HepG2 (cell line): ENCODE results near the gene ZNF155. TPM values are rescaled to one million over a fixed set of nuclear protein-coding genes. Genes with fewer than 3 reads are reported as not detected.

ENCODE experiments used
- ATAC-seq: fragments of 200-7000 bp; cut with Tn5 transposase; 3 replicates; pipeline ENCODE4 v1.9.1; 2020; ENCODE audit warnings: mild to moderate bottlenecking, moderate library complexity
- BruUV-seq: library from RNA; stranded (reverse); fragments of 400-500 nt; replicated peaks from 2 replicates; lab custom pipeline; 2021; lab: Mats Ljungman, UMichigan
- CTCF ChIA-PET: fragments of 300-600 bp; formaldehyde crosslinking; extraction: SDS; loops from one replicate; lab custom pipeline; 2021; ENCODE audit warnings: low total read pairs, inconsistent platforms, low intra/inter-chr PET ratio; lab: Yijun Ruan, JAX
- POLR2A ChIA-PET: fragments of 350-600 bp; sonication (Branson Sonifier 250); formaldehyde crosslinking; loops from one replicate; lab custom pipeline; 2020; ENCODE audit warnings: antibody characterized with exemption, inconsistent platforms; lab: Yijun Ruan, JAX
- DNase-seq: peaks from one replicate; pipeline ENCODE4 v3.0.0-alpha.2; 2015; ENCODE audit warnings: low spot score
- FAIRE-seq: peaks from 3 replicates; lab custom pipeline; 2011; peaks lifted over from hg19 to GRCh38; lab: Jason Lieb, UNC
- H2AFZ ChIP-seq: one replicate; pipeline ENCODE4 v1.6.1; 2011; ENCODE audit warnings: low read length, inconsistent platforms
- H3K27ac ChIP-seq: fragments of 300-600 bp; 3 replicates; pipeline ENCODE4 v1.8.0; 2011; ENCODE audit warnings: mixed run types, mild to moderate bottlenecking, mixed read lengths, low read length, inconsistent platforms; ENCODE audit not compliant: insufficient read depth; ENCODE audit errors: extremely low read length
- H3K27me3 ChIP-seq, 2 experiments: fragments of 200-600 bp in 1 of 2; 2 replicates in 1 of 2; 3 replicates in 1 of 2; pipeline versions ENCODE4 v1.6.0 to v1.8.0; 2011; ENCODE audit warnings: low read length in 2 of 2, mild to moderate bottlenecking in 2 of 2, moderate library complexity in 2 of 2, inconsistent platforms in 1 of 2; ENCODE audit not compliant: insufficient read depth in 2 of 2, control insufficient read depth in 1 of 2
- H3K36me3 ChIP-seq, 2 experiments: fragments of 200-600 bp in 1 of 2; replicated peaks in 1 of 2; 2 replicates in 1 of 2; 3 replicates in 1 of 2; pipeline versions ENCODE4 v1.5.1 to v1.8.0; 2011; ENCODE audit warnings: low read length in 2 of 2, inconsistent platforms in 1 of 2; ENCODE audit not compliant: insufficient read depth in 2 of 2, control insufficient read depth in 1 of 2
- H3K4me1 ChIP-seq: 2 replicates; pipeline ENCODE4 v1.5.1; 2012; ENCODE audit warnings: low read length, inconsistent platforms; ENCODE audit not compliant: insufficient read depth
- H3K4me2 ChIP-seq: 2 replicates; pipeline ENCODE4 v1.6.0; 2011; ENCODE audit warnings: low read depth, low read length, inconsistent platforms
- H3K4me3 ChIP-seq, 3 experiments: fragments of 200-600 bp in 1 of 3; sonication (generic), shearing (Covaris generic) in 1 of 3; replicated peaks in 1 of 3; 2 replicates each; pipeline ENCODE4 v1.5.1; 2011 to 2016; ENCODE audit warnings: low read length in 3 of 3, inconsistent platforms in 2 of 3, low read depth in 2 of 3, mild to moderate bottlenecking in 2 of 3, control low read depth in 1 of 3, mixed read lengths in 1 of 3; ENCODE audit not compliant: insufficient read depth in 1 of 3
- H3K79me2 ChIP-seq: one replicate; pipeline ENCODE4 v1.6.1; 2011; ENCODE audit warnings: low read length, inconsistent platforms; ENCODE audit not compliant: insufficient read depth
- H3K9ac ChIP-seq: 2 replicates; pipeline ENCODE4 v1.6.0; 2011; ENCODE audit warnings: mild to moderate bottlenecking, low read depth, low read length, inconsistent platforms; ENCODE audit not compliant: insufficient read depth
- H3K9me3 ChIP-seq: 2 replicates; pipeline ENCODE4 v1.5.1; 2012; ENCODE audit warnings: mild to moderate bottlenecking, low read length
- H4K20me1 ChIP-seq: 2 replicates; pipeline ENCODE4 v1.6.0; 2011; ENCODE audit warnings: inconsistent platforms, mild to moderate bottlenecking, low read length, moderate library complexity; ENCODE audit not compliant: insufficient read depth
- ATAD3A ChIP-seq: sonication (generic); formaldehyde crosslinking; IDR thresholded peaks from 2 replicates; pipeline ENCODE4 v1.4.0; 2020; ENCODE audit warnings: missing genetic modification reagents
- HCFC1 ChIP-seq: fragments of 150-350 bp; IDR thresholded peaks from 2 replicates; pipeline ENCODE4 v1.6.1; 2014; ENCODE audit warnings: low read depth, low read length
- NCOA2 ChIP-seq: sonication (generic); formaldehyde crosslinking; IDR thresholded peaks from 2 replicates; pipeline ENCODE4 v1.8.0; 2022; ENCODE audit warnings: inconsistent platforms
- NFIC ChIP-seq: IDR thresholded peaks from 2 replicates; pipeline ENCODE4 v1.6.1; 2012; ENCODE audit warnings: mild to moderate bottlenecking, low read length, inconsistent platforms
- STAT5B ChIP-seq: sonication (generic); formaldehyde crosslinking; IDR thresholded peaks from 2 replicates; pipeline ENCODE4 v1.4.0; 2020; ENCODE audit warnings: missing genetic modification reagents
- ZKSCAN8 ChIP-seq: IDR thresholded peaks from 2 replicates; pipeline ENCODE4 v1.6.1; 2016; ENCODE audit warnings: borderline replicate concordance, missing genetic modification reagents, missing compliant biosample characterization
- ZNF430 ChIP-seq: sonication (generic); formaldehyde crosslinking; IDR thresholded peaks from 2 replicates; pipeline ENCODE4 v1.9.0; 2021; ENCODE audit warnings: mild to moderate bottlenecking, missing genetic modification reagents
- ZNF552 ChIP-seq: sonication (generic); formaldehyde crosslinking; IDR thresholded peaks from 2 replicates; pipeline ENCODE4 v1.9.0; 2022; ENCODE audit warnings: missing genetic modification reagents, mild to moderate bottlenecking, borderline replicate concordance
- ZNF567 ChIP-seq: sonication (generic); formaldehyde crosslinking; IDR thresholded peaks from 2 replicates; pipeline ENCODE4 v1.8.1; 2023; ENCODE audit warnings: mild to moderate bottlenecking, missing genetic modification reagents, borderline replicate concordance
- WGBS: methylation state at CpG from one replicate; pipeline ENCODE4 v1.1.6; 2017; ENCODE audit warnings: low lambda C conversion rate; 5-methylcytosine and 5-hydroxymethylcytosine counted together
- in situ Hi-C: cut with HindIII; loops from 2 replicates; pipeline ENCODE4 v1.10.0; 2017; ENCODE audit warnings: low pct_unique_long_range_greater_than_20kb; ENCODE audit not compliant: extremely low pct_ligation_motif_present
- intact Hi-C: fragments of 100-400 bp; cut with micrococcal nuclease; formaldehyde crosslinking; loops from one replicate; pipeline ENCODE4 v1.10.0; 2022; ENCODE audit not compliant: unreplicated experiment
- polyA plus RNA-seq, 8 experiments: library from polyadenylated mRNA; depleted of rRNA in 3 of 8; stranded (reverse) in 7 of 8; unstranded in 1 of 8; fragments of >200 nt; fragmentation: Illumina TruSeq in 4 of 8; extraction: Trizol in 4 of 8; gene quantifications; 2 replicates each; pipeline versions ENCODE4 v1.2.1 to v1.2.3, GENCODE V29; 2011 to 2016; ENCODE audit warnings: low read depth in 4 of 8, missing spikeins in 1 of 8, mixed read lengths in 1 of 8; ENCODE audit not compliant: insufficient read depth in 1 of 8
- total RNA-seq, 5 experiments: library from RNA; depleted of rRNA; stranded (reverse); fragments of >200 nt; fragmentation: Illumina TruSeq; extraction: Trizol; gene quantifications; 2 replicates each; pipeline ENCODE4 v1.2.3, GENCODE V29; 2016; ENCODE audit warnings: low read depth in 1 of 5
- TF ChIP-seq, protein P1 (sequence below): sonication (generic); formaldehyde crosslinking; IDR thresholded peaks from 2 replicates; pipeline ENCODE4 v1.4.0; 2020; ENCODE audit warnings: low read depth, mild to moderate bottlenecking, missing genetic modification reagents
- TF ChIP-seq, protein P2 (sequence below): sonication (generic); formaldehyde crosslinking; IDR thresholded peaks from 2 replicates; pipeline ENCODE4 v1.5.1; 2020; ENCODE audit warnings: mild to moderate bottlenecking, moderate library complexity, missing genetic modification reagents
- TF ChIP-seq, protein P3 (sequence below), 2 experiments: fragments of 450-650 bp in 1 of 2; sonication (generic) in 1 of 2; formaldehyde crosslinking; IDR thresholded peaks; 2 replicates each; pipeline versions ENCODE4 v1.5.0 to v1.8.0; 2020 to 2022; ENCODE audit warnings: mild to moderate bottlenecking in 1 of 2, missing genetic modification reagents in 1 of 2
- TF ChIP-seq, protein P4 (sequence below): sonication (generic); formaldehyde crosslinking; IDR thresholded peaks from 2 replicates; pipeline ENCODE4 v1.5.0; 2020; ENCODE audit warnings: missing genetic modification reagents
- TF ChIP-seq, protein P5 (sequence below): sonication (generic); formaldehyde crosslinking; IDR thresholded peaks from 2 replicates; pipeline ENCODE4 v1.4.0; 2020; ENCODE audit warnings: missing genetic modification reagents, borderline replicate concordance

The ZNF155 gene
- total and polyA plus RNA-seq, 2 of the 13 experiments (the other 11 are each of a cell fraction or from before 2014, with no cell fraction given) = 2.5 to 3.6 TPM

DNA sequence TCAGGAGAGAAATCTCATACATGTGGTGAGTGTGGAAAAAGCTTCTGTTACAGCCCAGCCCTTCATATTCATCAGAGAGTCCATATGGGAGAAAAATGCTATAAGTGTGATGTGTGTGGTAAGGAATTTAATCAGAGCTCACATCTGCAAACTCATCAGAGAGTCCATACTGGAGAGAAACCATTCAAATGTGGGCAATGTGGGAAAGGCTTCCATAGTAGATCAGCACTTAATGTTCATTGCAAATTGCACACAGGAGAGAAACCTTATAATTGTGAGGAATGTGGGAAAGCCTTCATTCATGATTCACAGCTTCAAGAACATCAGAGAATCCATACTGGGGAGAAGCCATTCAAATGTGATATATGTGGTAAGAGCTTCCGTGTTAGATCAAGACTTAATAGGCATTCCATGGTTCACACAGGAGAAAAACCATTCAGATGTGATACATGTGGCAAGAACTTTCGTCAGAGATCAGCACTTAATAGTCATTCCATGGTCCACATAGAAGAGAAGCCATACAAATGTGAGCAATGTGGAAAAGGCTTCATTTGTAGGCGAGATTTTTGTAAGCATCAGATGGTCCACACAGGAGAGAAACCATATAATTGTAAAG is 17.8 kb upstream of the ZNF155 start:
- no peak for DNase-seq
- H3K4me1 ChIP-seq = no peaks in the 10 kb centered on the region
- no peak overlapping the region for H3K27ac ChIP-seq
- BruUV-seq = no TSS peak
- H3K27me3 ChIP-seq = no peaks in the 10 kb centered on the region
- FAIRE-seq = no peak
- ChIA-PET CTCF (no interaction called here), POLR2A (no interaction called here)
- H3K36me3 ChIP-seq = peaks cover 13 to 30% of the 10 kb centered on the region in 2 experiments
- in situ Hi-C loops = no loop called here
- 87% methylated on average over 3 of the region's 3 CpGs for WGBS
- H3K9ac ChIP-seq = no peak overlapping the region
- intact Hi-C loops = no loop called here
- ATAC-seq = no peak
- TF ChIP-seq NFIC (no peak), ZKSCAN8 (no peak), ZNF430 (CRISPR knock-in tag) (no peak), HCFC1 (no peak), NCOA2 (CRISPR knock-in tag) (no peak), ZNF567 (CRISPR knock-in tag) (no peak), ATAD3A (CRISPR knock-in tag) (no peak), STAT5B (CRISPR knock-in tag) (no peak), ZNF552 (CRISPR knock-in tag) (no peak)
- TF ChIP-seq, protein P1, sequence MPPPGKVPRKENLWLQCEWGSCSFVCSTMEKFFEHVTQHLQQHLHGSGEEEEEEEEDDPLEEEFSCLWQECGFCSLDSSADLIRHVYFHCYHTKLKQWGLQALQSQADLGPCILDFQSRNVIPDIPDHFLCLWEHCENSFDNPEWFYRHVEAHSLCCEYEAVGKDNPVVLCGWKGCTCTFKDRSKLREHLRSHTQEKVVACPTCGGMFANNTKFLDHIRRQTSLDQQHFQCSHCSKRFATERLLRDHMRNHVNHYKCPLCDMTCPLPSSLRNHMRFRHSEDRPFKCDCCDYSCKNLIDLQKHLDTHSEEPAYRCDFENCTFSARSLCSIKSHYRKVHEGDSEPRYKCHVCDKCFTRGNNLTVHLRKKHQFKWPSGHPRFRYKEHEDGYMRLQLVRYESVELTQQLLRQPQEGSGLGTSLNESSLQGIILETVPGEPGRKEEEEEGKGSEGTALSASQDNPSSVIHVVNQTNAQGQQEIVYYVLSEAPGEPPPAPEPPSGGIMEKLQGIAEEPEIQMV = no peak
- TF ChIP-seq, protein P2, sequence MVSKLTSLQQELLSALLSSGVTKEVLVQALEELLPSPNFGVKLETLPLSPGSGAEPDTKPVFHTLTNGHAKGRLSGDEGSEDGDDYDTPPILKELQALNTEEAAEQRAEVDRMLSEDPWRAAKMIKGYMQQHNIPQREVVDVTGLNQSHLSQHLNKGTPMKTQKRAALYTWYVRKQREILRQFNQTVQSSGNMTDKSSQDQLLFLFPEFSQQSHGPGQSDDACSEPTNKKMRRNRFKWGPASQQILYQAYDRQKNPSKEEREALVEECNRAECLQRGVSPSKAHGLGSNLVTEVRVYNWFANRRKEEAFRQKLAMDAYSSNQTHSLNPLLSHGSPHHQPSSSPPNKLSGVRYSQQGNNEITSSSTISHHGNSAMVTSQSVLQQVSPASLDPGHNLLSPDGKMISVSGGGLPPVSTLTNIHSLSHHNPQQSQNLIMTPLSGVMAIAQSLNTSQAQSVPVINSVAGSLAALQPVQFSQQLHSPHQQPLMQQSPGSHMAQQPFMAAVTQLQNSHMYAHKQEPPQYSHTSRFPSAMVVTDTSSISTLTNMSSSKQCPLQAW = no peak
- TF ChIP-seq, protein P3, sequence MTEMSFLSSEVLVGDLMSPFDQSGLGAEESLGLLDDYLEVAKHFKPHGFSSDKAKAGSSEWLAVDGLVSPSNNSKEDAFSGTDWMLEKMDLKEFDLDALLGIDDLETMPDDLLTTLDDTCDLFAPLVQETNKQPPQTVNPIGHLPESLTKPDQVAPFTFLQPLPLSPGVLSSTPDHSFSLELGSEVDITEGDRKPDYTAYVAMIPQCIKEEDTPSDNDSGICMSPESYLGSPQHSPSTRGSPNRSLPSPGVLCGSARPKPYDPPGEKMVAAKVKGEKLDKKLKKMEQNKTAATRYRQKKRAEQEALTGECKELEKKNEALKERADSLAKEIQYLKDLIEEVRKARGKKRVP (CRISPR knock-in tag; IDR thresholded peaks at IDR 0.05) = no peak
- TF ChIP-seq, protein P4, sequence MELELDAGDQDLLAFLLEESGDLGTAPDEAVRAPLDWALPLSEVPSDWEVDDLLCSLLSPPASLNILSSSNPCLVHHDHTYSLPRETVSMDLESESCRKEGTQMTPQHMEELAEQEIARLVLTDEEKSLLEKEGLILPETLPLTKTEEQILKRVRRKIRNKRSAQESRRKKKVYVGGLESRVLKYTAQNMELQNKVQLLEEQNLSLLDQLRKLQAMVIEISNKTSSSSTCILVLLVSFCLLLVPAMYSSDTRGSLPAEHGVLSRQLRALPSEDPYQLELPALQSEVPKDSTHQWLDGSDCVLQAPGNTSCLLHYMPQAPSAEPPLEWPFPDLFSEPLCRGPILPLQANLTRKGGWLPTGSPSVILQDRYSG (CRISPR knock-in tag) = no peak
- TF ChIP-seq, protein P5, sequence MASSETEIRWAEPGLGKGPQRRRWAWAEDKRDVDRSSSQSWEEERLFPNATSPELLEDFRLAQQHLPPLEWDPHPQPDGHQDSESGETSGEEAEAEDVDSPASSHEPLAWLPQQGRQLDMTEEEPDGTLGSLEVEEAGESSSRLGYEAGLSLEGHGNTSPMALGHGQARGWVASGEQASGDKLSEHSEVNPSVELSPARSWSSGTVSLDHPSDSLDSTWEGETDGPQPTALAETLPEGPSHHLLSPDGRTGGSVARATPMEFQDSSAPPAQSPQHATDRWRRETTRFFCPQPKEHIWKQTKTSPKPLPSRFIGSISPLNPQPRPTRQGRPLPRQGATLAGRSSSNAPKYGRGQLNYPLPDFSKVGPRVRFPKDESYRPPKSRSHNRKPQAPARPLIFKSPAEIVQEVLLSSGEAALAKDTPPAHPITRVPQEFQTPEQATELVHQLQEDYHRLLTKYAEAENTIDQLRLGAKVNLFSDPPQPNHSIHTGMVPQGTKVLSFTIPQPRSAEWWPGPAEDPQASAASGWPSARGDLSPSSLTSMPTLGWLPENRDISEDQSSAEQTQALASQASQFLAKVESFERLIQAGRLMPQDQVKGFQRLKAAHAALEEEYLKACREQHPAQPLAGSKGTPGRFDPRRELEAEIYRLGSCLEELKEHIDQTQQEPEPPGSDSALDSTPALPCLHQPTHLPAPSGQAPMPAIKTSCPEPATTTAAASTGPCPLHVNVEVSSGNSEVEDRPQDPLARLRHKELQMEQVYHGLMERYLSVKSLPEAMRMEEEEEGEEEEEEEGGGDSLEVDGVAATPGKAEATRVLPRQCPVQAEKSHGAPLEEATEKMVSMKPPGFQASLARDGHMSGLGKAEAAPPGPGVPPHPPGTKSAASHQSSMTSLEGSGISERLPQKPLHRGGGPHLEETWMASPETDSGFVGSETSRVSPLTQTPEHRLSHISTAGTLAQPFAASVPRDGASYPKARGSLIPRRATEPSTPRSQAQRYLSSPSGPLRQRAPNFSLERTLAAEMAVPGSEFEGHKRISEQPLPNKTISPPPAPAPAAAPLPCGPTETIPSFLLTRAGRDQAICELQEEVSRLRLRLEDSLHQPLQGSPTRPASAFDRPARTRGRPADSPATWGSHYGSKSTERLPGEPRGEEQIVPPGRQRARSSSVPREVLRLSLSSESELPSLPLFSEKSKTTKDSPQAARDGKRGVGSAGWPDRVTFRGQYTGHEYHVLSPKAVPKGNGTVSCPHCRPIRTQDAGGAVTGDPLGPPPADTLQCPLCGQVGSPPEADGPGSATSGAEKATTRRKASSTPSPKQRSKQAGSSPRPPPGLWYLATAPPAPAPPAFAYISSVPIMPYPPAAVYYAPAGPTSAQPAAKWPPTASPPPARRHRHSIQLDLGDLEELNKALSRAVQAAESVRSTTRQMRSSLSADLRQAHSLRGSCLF (CRISPR knock-in tag) = no peak
- no peak overlapping the region for H3K4me3 ChIP-seq
- H3K9me3 ChIP-seq = peaks cover 76% of the 10 kb centered on the region
- H3K79me2 ChIP-seq = no peaks in the 10 kb centered on the region
- H2AFZ ChIP-seq = no peak overlapping the region
- no peak overlapping the region for H3K4me2 ChIP-seq
- H4K20me1 ChIP-seq = no peaks in the 10 kb centered on the region
